Pancreas (tissue), 10 donors: Measurements from ENCODE around the gene LRRFIP2. TPM values are rescaled to one million over a fixed set of nuclear protein-coding genes. Genes with fewer than 3 reads are reported as not detected.
"Not testable (repeated sequence)": the region's sequence is repeated elsewhere in the genome, so short reads cannot be mapped to it uniquely, and the experiment has no call there.

ENCODE experiments used
- ATAC-seq, 4 donors: fragments of 200-7000 bp; cut with Tn5 transposase; one replicate each; pipeline versions ENCODE4 v1.8.0 to v1.9.1; 2020; ENCODE audit warnings: mild to moderate bottlenecking in 4 of 4, moderate library complexity in 4 of 4
- DNase-seq, 6 donors: peaks; one replicate each; pipeline ENCODE4 v3.0.0-alpha.2; 2020
- FAIRE-seq: peaks from 2 replicates; lab custom pipeline; 2012; peaks lifted over from hg19 to GRCh38; lab: Jason Lieb, UNC
- H3K27ac ChIP-seq, 4 donors: fragments of 200-600 bp; sonication (generic); 1 replicate in 3 of 4; 2 replicates in 1 of 4; pipeline versions ENCODE4 v1.5.0 to v1.8.0; 2020
- H3K27me3 ChIP-seq, 4 donors: fragments of 200-600 bp; one replicate each; pipeline ENCODE4 v1.8.0; 2021
- H3K36me3 ChIP-seq, 3 donors: fragments of 200-600 bp; sonication (generic) in 1 of 3; one replicate each; pipeline versions ENCODE4 v1.5.0 to v1.8.0; 2020 to 2021
- H3K4me1 ChIP-seq, 3 donors: fragments of 200-600 bp; one replicate each; pipeline ENCODE4 v1.8.0; 2021
- H3K4me3 ChIP-seq, 4 donors: fragments of 200-600 bp; sonication (generic) in 2 of 4; one replicate each; pipeline versions ENCODE4 v1.5.0 to v1.8.0; 2020 to 2021
- H3K9me3 ChIP-seq, 4 donors: fragments of 200-600 bp; one replicate each; pipeline ENCODE4 v1.8.0; 2021
- CTCF ChIP-seq, 4 donors: fragments of 200-600 bp; sonication (generic) in 3 of 4; IDR thresholded peaks; one replicate each; pipeline versions ENCODE4 v1.5.0 to v1.8.0; 2021; ENCODE audit warnings: antibody characterized with exemption in 4 of 4
- WGBS, 2 donors: extraction: QIAGEN DNeasy Blood & Tissue Kit; methylation state at CpG; one replicate each; pipeline ENCODE4 v1.1.7; 2013; 5-methylcytosine and 5-hydroxymethylcytosine counted together
- intact Hi-C, 3 donors: fragments of 100-400 bp; cut with DNase I; formaldehyde crosslinking; loops; one replicate each; pipeline versions ENCODE4 v1.11.1 to v1.14.2; 2022
- polyA plus RNA-seq, 2 donors: library from polyadenylated mRNA; stranded (reverse); fragments of 200-250 nt; gene quantifications; one replicate each; pipeline ENCODE4 v1.2.3, GENCODE V29; 2013
- total RNA-seq, 6 donors: library from RNA; stranded (reverse); fragmentation: NEBNext Ultra II Directional in 4 of 6; extraction: Animal tissue kit (Norgen Biotek cat#: 25700) in 4 of 6; gene quantifications; one replicate each; pipeline versions ENCODE4 v1.2.1 to v1.2.4, GENCODE V29; 2021 to 2023
- donor health status: healthy with polysubstance abuse.
- donor health status: DM: no; HTN: no; CAD: no; lungs with moderate emphysema.
- donor health status: DM: no; HTN: no; CAD: no.
- donor health status: control.
- donor health status: control.
- donor health status: Bipolar disorder and iron deficiency.
- donor health status: DM: yes; HTN: yes; CAD: no.
- donor health status: DM: no; HTN: no; CAD: no.
- donor health status: DM: no; HTN: no; CAD: no.
- donor health status: DM: yes; HTN: yes; CAD: no.

Gene LRRFIP2
- total and polyA plus RNA-seq, 8 donors: 14.6 to 35.7 (median 21.8) TPM

DNA sequence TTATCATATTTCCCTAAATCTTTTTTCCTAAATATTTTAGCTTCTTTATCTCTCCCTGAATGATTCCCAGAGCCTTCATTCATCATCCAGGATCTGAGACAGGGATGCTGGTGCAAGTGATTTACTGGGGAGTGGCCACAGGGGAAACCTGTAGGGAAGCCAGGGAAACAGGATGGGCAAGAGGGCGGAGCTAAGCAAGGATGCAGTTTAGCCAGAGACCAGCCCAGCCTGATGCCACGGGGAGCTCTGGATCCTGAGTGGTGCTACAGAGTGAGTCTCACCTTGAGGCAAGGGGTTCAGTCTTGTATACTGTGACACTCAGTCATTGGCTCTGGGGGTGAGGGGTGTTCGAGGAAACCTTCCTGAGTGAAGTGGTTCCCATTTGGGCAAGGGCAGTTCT lies 39.7 kb upstream of the LRRFIP2 start:
- H3K27me3 ChIP-seq: no peaks in the 10 kb centered on the region
- H3K4me1 ChIP-seq: no peaks in the 10 kb centered on the region
- no peak overlapping the region for H3K27ac ChIP-seq
- H3K36me3 ChIP-seq: no peaks in the 10 kb centered on the region
- ATAC-seq (no peak), FAIRE-seq (no peak), DNase-seq (no peak)
- intact Hi-C loops: loop anchor here in 1 of 3 donors (10.0 kb wide), 1 partner anchor 189 kb away; no protein-coding TSS in a partner anchor
- H3K9me3 ChIP-seq: no peaks in the 10 kb centered on the region
- WGBS, 2 donors: 54 to 61% methylated on average over 3 of the region's 3 CpGs
- TF ChIP-seq CTCF (IDR thresholded peaks at IDR 0.05): no peak
- H3K4me3 ChIP-seq: no peak overlapping the region

- ATAC-seq (no peak), DNase-seq (no peak), FAIRE-seq (no peak)
- 77 to 83% methylated on average over 4 of the region's 4 CpGs for WGBS, 2 donors
- no peak overlapping the region for H3K4me3 ChIP-seq
- H3K9me3 ChIP-seq: no peaks in the 10 kb centered on the region
- H3K4me1 ChIP-seq: no peaks in the 10 kb centered on the region
- no peak overlapping the region for H3K27ac ChIP-seq
- no peaks in the 10 kb centered on the region for H3K27me3 ChIP-seq
- intact Hi-C loops: loop anchor here in 1 of 3 donors (10.0 kb wide), 1 partner anchor 185 kb away; no protein-coding TSS in a partner anchor
- TF ChIP-seq CTCF (IDR thresholded peaks at IDR 0.05): no peak
- H3K36me3 ChIP-seq: no peaks in the 10 kb centered on the region
Observed at GRCh38 chr3:37210230-37210629, 35.8 kb upstream of the LRRFIP2 start.

- H3K4me1 ChIP-seq, H3K9me3 ChIP-seq, ATAC-seq, DNase-seq, H3K27ac ChIP-seq, intact Hi-C loops, H3K36me3 ChIP-seq, H3K4me3 ChIP-seq, H3K27me3 ChIP-seq, FAIRE-seq: not testable (repeated sequence)
- 67 to 91% methylated on average over 3 of the region's 3 CpGs for WGBS, 2 donors
Observed at GRCh38 chr3:37208576-37208975, 34.2 kb upstream of the LRRFIP2 start.

- H3K4me1 ChIP-seq, ATAC-seq, H3K9me3 ChIP-seq, H3K27me3 ChIP-seq, FAIRE-seq, intact Hi-C loops, H3K27ac ChIP-seq, H3K4me3 ChIP-seq, H3K36me3 ChIP-seq, DNase-seq: not testable (repeated sequence)
- WGBS, 2 donors: 91 to 94% methylated on average over 3 of the region's 3 CpGs
Observed at GRCh38 chr3:37208008-37208407, 33.6 kb upstream of the LRRFIP2 start.

DNA sequence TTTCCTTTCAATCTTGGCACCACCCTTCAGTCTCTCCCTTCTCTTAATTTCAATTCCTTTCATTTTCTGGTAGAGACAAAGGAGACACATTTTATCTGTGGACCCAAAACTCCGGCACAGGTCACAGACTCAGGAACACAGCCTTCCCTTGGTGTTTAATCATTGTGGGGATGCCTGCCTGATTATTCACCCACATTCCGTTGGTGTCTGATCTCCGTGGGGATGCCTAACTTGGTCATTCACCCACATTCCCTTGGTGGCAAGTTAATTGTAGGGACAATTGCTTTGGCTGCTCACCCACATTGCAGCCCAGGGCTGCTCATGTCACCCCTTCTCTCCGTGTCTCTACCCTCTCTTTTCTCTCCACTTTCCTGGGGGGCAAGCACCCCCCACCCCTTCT lies 31.7 kb upstream of the LRRFIP2 start:
- H3K9me3 ChIP-seq, H3K4me3 ChIP-seq, intact Hi-C loops, H3K36me3 ChIP-seq, FAIRE-seq, DNase-seq, H3K27ac ChIP-seq, H3K27me3 ChIP-seq, H3K4me1 ChIP-seq, ATAC-seq: not testable (repeated sequence)
- 66 to 76% methylated on average over 4 of the region's 4 CpGs for WGBS, 2 donors

DNA sequence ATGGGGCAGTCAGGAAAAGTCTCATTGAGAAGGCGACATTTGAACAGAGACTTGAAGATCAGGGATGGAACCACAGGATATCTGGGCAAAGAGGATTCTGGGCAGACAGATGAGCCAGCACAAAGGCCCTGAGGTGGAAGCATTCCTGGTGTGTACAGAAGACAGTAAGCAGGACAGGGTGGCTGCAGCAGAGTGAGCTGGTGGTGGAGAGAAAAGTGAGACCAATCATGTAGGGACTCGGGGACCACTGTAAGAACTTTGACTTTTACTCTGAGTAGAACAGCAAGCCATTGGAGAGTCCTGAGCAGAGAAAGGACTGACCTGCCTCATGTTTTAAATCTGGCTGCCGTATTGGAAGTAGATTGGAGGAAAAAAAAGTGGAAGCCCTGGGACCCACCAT lies 29.9 kb upstream of the LRRFIP2 start:
- no peaks in the 10 kb centered on the region for H3K9me3 ChIP-seq
- intact Hi-C loops: no loop called here

More for the DNA sequence above, 29.9 kb upstream of the LRRFIP2 start:
- ATAC-seq: no peak
- no peaks in the 10 kb centered on the region for H3K36me3 ChIP-seq
- no peak for DNase-seq
- H3K4me1 ChIP-seq: no peaks in the 10 kb centered on the region
- no peak overlapping the region for H3K4me3 ChIP-seq
- WGBS, 2 donors: 87 to 89% methylated on average over 3 of the region's 3 CpGs
- no peak overlapping the region for H3K27ac ChIP-seq
- H3K27me3 ChIP-seq: no peaks in the 10 kb centered on the region
- FAIRE-seq: no peak
- no peak for TF ChIP-seq CTCF (IDR thresholded peaks at IDR 0.05)
